HCT116 (cell line): ENCODE data around the gene IPO5. TPM values are rescaled to one million over a fixed set of nuclear protein-coding genes. Genes with fewer than 3 reads are reported as not detected.

Experiments
- ATAC-seq: fragments of 200-7000 bp; cut with Tn5 transposase; 2 replicates; pipeline ENCODE4 v1.9.1; 2020; ENCODE audit warnings: mild to moderate bottlenecking, moderate library complexity
- BruUV-seq: library from RNA; stranded (reverse); fragments of 400-500 nt; replicated peaks from 2 replicates; lab custom pipeline; 2021; lab: Mats Ljungman, UMichigan
- CTCF ChIA-PET: fragments of 300-600 bp; sonication (Branson Sonifier 250); formaldehyde crosslinking; loops from one replicate; lab custom pipeline; 2021; ENCODE audit warnings: antibody characterized with exemption; lab: Charles Lee
- POLR2A ChIA-PET: fragments of 300-600, 350-600 bp; sonication (Branson Sonifier 250); formaldehyde crosslinking; loops from one replicate; lab custom pipeline; 2021; ENCODE audit warnings: antibody characterized with exemption; lab: Charles Lee
- RAD21 ChIA-PET, 2 experiments: fragments of 300-600 bp; sonication (Branson Sonifier 250); formaldehyde crosslinking; loops; one replicate each; lab custom pipeline; 2023; ENCODE audit warnings: low total read pairs in 2 of 2; ENCODE audit not compliant: uncharacterized antibody in 2 of 2, unreplicated experiment in 2 of 2, low non-redundant PET in 1 of 2; lab: Charles Lee
- DNase-seq: peaks from one replicate; pipeline ENCODE4 v3.0.0-alpha.2; 2010; ENCODE audit warnings: low read depth, low spot score
- H2AFZ ChIP-seq: fragments of 200-600 bp; shearing (Covaris generic), sonication (generic); 2 replicates; pipeline ENCODE4 v1.6.1; 2017; ENCODE audit warnings: low read depth, mixed run types, mixed read lengths, antibody characterized with exemption, low read length; ENCODE audit not compliant: poor library complexity, severe bottlenecking
- H3K27ac ChIP-seq: 2 replicates; pipeline ENCODE4 v1.5.1; 2012; ENCODE audit warnings: low read depth, low read length
- H3K27me3 ChIP-seq: fragments of 200-600 bp; sonication (generic); 2 replicates; pipeline ENCODE4 v1.6.1; 2016; ENCODE audit warnings: mixed run types, low read length, mixed read lengths; ENCODE audit not compliant: insufficient read depth
- H3K36me3 ChIP-seq, 2 experiments: fragments of 200-500 bp in 1 of 2; fragments of 200-600 bp in 1 of 2; sonication (Bioruptor generic) in 1 of 2; sonication (generic) in 1 of 2; 2 replicates each; pipeline versions ENCODE4 v1.5.1 to v1.6.1; 2014 to 2016; ENCODE audit warnings: low read length in 2 of 2, inconsistent platforms in 1 of 2, mixed read lengths in 1 of 2, mixed run types in 1 of 2; ENCODE audit not compliant: insufficient read depth in 2 of 2, control insufficient read depth in 1 of 2
- H3K4me1 ChIP-seq, 2 experiments: fragments of 200-600 bp in 1 of 2; sonication (generic) in 1 of 2; 2 replicates each; pipeline versions ENCODE4 v1.5.1 to v1.6.1; 2012 to 2017; ENCODE audit warnings: low read length in 2 of 2, inconsistent platforms in 1 of 2, mild to moderate bottlenecking in 1 of 2, mixed read lengths in 1 of 2, mixed run types in 1 of 2, moderate library complexity in 1 of 2; ENCODE audit not compliant: insufficient read depth in 2 of 2, control insufficient read depth in 1 of 2
- H3K4me2 ChIP-seq: fragments of 200-600 bp; sonication (generic); 2 replicates; pipeline ENCODE4 v1.6.1; 2017; ENCODE audit warnings: mixed run types, low read length, mixed read lengths
- H3K4me3 ChIP-seq, 2 experiments: fragments of 200-600 bp in 1 of 2; sonication (generic) in 1 of 2; replicated peaks in 1 of 2; 2 replicates each; pipeline ENCODE4 v1.5.1; 2011 to 2016; ENCODE audit warnings: low read length in 2 of 2, control low read depth in 1 of 2, low read depth in 1 of 2, mild to moderate bottlenecking in 1 of 2, mixed read lengths in 1 of 2, mixed run types in 1 of 2
- H3K79me2 ChIP-seq: fragments of 200-600 bp; sonication (generic); 2 replicates; pipeline ENCODE4 v1.6.1; 2017; ENCODE audit warnings: mild to moderate bottlenecking, mixed run types, low read length, moderate library complexity, mixed read lengths; ENCODE audit not compliant: insufficient read depth
- H3K9ac ChIP-seq: fragments of 200-600 bp; sonication (generic); 2 replicates; pipeline ENCODE4 v1.6.1; 2016; ENCODE audit warnings: low read length, mixed read lengths
- H3K9me2 ChIP-seq: fragments of 200-600 bp; sonication (generic), shearing (Covaris generic); 2 replicates; pipeline ENCODE4 v1.6.1; 2017; ENCODE audit warnings: mixed run types, mild to moderate bottlenecking, moderate library complexity; ENCODE audit not compliant: insufficient read depth
- H3K9me3 ChIP-seq, 2 experiments: fragments of 200-500 bp in 1 of 2; fragments of 200-600 bp in 1 of 2; sonication (Bioruptor generic) in 1 of 2; sonication (generic) in 1 of 2; 2 replicates each; pipeline ENCODE4 v1.6.1; 2014 to 2017; ENCODE audit warnings: low read length in 2 of 2, mixed read lengths in 2 of 2, inconsistent platforms in 1 of 2, low read depth in 1 of 2, mild to moderate bottlenecking in 1 of 2, mixed run types in 1 of 2, moderate library complexity in 1 of 2; ENCODE audit not compliant: control insufficient read depth in 1 of 2, insufficient read depth in 1 of 2
- H4K20me1 ChIP-seq: fragments of 200-600 bp; sonication (generic), shearing (Covaris generic); 2 replicates; pipeline ENCODE4 v1.6.1; 2017; ENCODE audit warnings: mixed run types, mild to moderate bottlenecking, moderate library complexity; ENCODE audit not compliant: insufficient read depth
- CBX3 ChIP-seq: IDR thresholded peaks from 2 replicates; pipeline ENCODE4 v1.6.1; 2012; ENCODE audit warnings: low read depth
- CEBPB ChIP-seq: IDR thresholded peaks from 2 replicates; pipeline ENCODE4 v1.6.1; 2012; ENCODE audit warnings: low read depth
- ELF1 ChIP-seq: IDR thresholded peaks from 2 replicates; pipeline ENCODE4 v1.6.1; 2012; ENCODE audit warnings: low read depth, borderline replicate concordance
- FOSL1 ChIP-seq: IDR thresholded peaks from 2 replicates; pipeline ENCODE4 v1.6.1; 2012; ENCODE audit warnings: low read depth
- JUND ChIP-seq: IDR thresholded peaks from 2 replicates; pipeline ENCODE4 v1.6.1; 2012
- MAX ChIP-seq: IDR thresholded peaks from 2 replicates; pipeline ENCODE4 v1.6.1; 2012
- POLR2A ChIP-seq: IDR thresholded peaks from 2 replicates; pipeline ENCODE4 v1.7.0; 2011; ENCODE audit warnings: borderline replicate concordance; ENCODE audit not compliant: insufficient read depth, insufficient read length; ENCODE audit errors: extremely low read depth
- POLR2AphosphoS5 ChIP-seq: IDR thresholded peaks from 2 replicates; pipeline ENCODE4 v1.6.1; 2011; ENCODE audit warnings: mild to moderate bottlenecking, low read depth, low read length, moderate library complexity
- RAD21 ChIP-seq: IDR thresholded peaks from 2 replicates; pipeline ENCODE4 v1.6.1; 2012; ENCODE audit warnings: low read depth, mild to moderate bottlenecking
- SIN3A ChIP-seq: IDR thresholded peaks from 2 replicates; pipeline ENCODE4 v1.6.1; 2012; ENCODE audit warnings: low read depth
- SP1 ChIP-seq: IDR thresholded peaks from 2 replicates; pipeline ENCODE4 v1.6.1; 2012; ENCODE audit warnings: low read depth
- ZBTB33 ChIP-seq: IDR thresholded peaks from 2 replicates; pipeline ENCODE4 v1.6.1; 2011; ENCODE audit warnings: mild to moderate bottlenecking, low read length, moderate library complexity; ENCODE audit not compliant: insufficient replicate concordance; ENCODE audit errors: extremely low read depth
- ZNF274 ChIP-seq: fragments of 200-500 bp; sonication (Bioruptor generic); IDR thresholded peaks from 2 replicates; pipeline ENCODE4 v1.6.1; 2014; ENCODE audit warnings: mild to moderate bottlenecking, low read depth, low read length, inconsistent platforms
- intact Hi-C: fragments of 100-400 bp; cut with micrococcal nuclease; formaldehyde crosslinking; loops from 2 replicates; pipeline ENCODE4 v1.10.0; 2022
- total RNA-seq: library from RNA; stranded (reverse); gene quantifications from one replicate; pipeline ENCODE4 v1.2.1, GENCODE V29; 2021; ENCODE audit not compliant: unreplicated experiment
- TF ChIP-seq, protein P1 (sequence below): IDR thresholded peaks from 2 replicates; pipeline ENCODE4 v1.6.1; 2012; ENCODE audit warnings: low read depth
- TF ChIP-seq, protein P2 (sequence below): IDR thresholded peaks from 2 replicates; pipeline ENCODE4 v1.6.1; 2012

IPO5 gene
- total RNA-seq, 1 experiment from 2014 or later = 237 TPM

DNA sequence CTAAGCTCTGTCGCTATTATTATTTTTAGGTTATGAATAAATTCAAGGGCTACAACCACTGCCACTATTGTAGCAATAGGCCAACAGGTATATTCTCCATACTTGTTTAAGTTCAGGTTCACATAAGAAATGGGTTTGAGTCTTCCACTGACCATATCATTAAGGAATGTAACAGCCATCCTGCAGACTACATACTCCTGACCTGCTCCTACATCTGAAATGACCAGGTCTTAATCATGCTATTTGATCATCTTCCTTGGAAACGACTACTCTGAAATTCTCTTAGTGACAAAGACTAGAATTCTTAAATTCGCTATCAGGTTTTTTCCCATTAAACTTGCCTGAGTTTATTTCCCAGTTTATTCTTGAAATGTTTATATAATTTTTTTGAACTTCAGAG, 66.8 kb downstream of the IPO5 start:
- ATAC-seq = no peak
- Histone ChIP-seq H3K9ac (no peak overlapping the region), H3K36me3 (peaks cover 53 to 58% of the 10 kb centered on the region in 2 experiments), H3K4me3 (no peak overlapping the region), H3K27ac (no peak overlapping the region), H3K4me1 (no peaks in the 10 kb centered on the region), H2AFZ (no peak overlapping the region), H3K9me3 (no peaks in the 10 kb centered on the region), H3K79me2 (peaks cover 20% of the 10 kb centered on the region), H3K27me3 (no peaks in the 10 kb centered on the region), H4K20me1 (peaks cover 3% of the 10 kb centered on the region; the same call in 1 of the 2 replicates), H3K9me2 (no peaks in the 10 kb centered on the region), H3K4me2 (no peak overlapping the region)
- TF ChIP-seq RAD21 (no peak), POLR2AphosphoS5 (no peak), ZNF274 (no peak), POLR2A (no peak), MAX (no peak), SIN3A (no peak), SP1 (no peak), ELF1 (no peak), CBX3 (no peak), CEBPB (no peak), FOSL1 (no peak), ZBTB33 (no peak), JUND (no peak)
- TF ChIP-seq, protein P1, sequence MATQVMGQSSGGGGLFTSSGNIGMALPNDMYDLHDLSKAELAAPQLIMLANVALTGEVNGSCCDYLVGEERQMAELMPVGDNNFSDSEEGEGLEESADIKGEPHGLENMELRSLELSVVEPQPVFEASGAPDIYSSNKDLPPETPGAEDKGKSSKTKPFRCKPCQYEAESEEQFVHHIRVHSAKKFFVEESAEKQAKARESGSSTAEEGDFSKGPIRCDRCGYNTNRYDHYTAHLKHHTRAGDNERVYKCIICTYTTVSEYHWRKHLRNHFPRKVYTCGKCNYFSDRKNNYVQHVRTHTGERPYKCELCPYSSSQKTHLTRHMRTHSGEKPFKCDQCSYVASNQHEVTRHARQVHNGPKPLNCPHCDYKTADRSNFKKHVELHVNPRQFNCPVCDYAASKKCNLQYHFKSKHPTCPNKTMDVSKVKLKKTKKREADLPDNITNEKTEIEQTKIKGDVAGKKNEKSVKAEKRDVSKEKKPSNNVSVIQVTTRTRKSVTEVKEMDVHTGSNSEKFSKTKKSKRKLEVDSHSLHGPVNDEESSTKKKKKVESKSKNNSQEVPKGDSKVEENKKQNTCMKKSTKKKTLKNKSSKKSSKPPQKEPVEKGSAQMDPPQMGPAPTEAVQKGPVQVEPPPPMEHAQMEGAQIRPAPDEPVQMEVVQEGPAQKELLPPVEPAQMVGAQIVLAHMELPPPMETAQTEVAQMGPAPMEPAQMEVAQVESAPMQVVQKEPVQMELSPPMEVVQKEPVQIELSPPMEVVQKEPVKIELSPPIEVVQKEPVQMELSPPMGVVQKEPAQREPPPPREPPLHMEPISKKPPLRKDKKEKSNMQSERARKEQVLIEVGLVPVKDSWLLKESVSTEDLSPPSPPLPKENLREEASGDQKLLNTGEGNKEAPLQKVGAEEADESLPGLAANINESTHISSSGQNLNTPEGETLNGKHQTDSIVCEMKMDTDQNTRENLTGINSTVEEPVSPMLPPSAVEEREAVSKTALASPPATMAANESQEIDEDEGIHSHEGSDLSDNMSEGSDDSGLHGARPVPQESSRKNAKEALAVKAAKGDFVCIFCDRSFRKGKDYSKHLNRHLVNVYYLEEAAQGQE = no peak
- TF ChIP-seq, protein P2, sequence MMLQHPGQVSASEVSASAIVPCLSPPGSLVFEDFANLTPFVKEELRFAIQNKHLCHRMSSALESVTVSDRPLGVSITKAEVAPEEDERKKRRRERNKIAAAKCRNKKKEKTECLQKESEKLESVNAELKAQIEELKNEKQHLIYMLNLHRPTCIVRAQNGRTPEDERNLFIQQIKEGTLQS = no peak
- ChIA-PET CTCF (no interaction called here), RAD21 (no interaction called here), POLR2A (no interaction called here)
- DNase-seq = no peak
- no TSS peak for BruUV-seq
- intact Hi-C loops = no loop called here
